Mononuclear cell (primary cell): ENCODE measurements around the gene TTC7B. TPM values are rescaled to one million over a fixed set of nuclear protein-coding genes. Genes with fewer than 3 reads are reported as not detected.

Experiments used
- H3K27me3 ChIP-seq: 2 replicates; pipeline ENCODE4 v1.6.0; 2011; ENCODE audit warnings: low read length, control low read depth; ENCODE audit not compliant: insufficient read depth
- H3K4me1 ChIP-seq: 2 replicates; pipeline ENCODE4 v1.5.1; 2011; ENCODE audit warnings: mild to moderate bottlenecking, low read length, control low read depth; ENCODE audit not compliant: insufficient read depth
- H3K4me3 ChIP-seq: 2 replicates; pipeline ENCODE4 v1.5.1; 2011; ENCODE audit warnings: mild to moderate bottlenecking, low read length, moderate library complexity
- H3K9me3 ChIP-seq: 2 replicates; pipeline ENCODE4 v1.5.1; 2011; ENCODE audit warnings: low read depth, mild to moderate bottlenecking, control low read depth, low read length
- total RNA-seq: library from RNA; depleted of rRNA; stranded (reverse); fragments of >200 nt; gene quantifications from one replicate; pipeline ENCODE4 v1.2.3, GENCODE V29; 2012

The TTC7B gene
- total RNA-seq, 1 donor, result 8.3 TPM

GRCh38 chr14:90569201-90569600, 247.0 kb downstream of the TTC7B start:
- no peak overlapping the region for H3K4me3 ChIP-seq

GRCh38 chr14:90568405-90568804, 247.8 kb downstream of the TTC7B start:
- H3K27me3 ChIP-seq, result no peaks in the 10 kb centered on the region
- H3K4me3 ChIP-seq, result no peak overlapping the region
- no peaks in the 10 kb centered on the region for H3K4me1 ChIP-seq
- no peaks in the 10 kb centered on the region for H3K9me3 ChIP-seq

More at GRCh38 chr14:90569201-90569600, 247.0 kb downstream of the TTC7B start:
- no peaks in the 10 kb centered on the region for H3K4me1 ChIP-seq
- no peaks in the 10 kb centered on the region for H3K27me3 ChIP-seq
- H3K9me3 ChIP-seq, result no peaks in the 10 kb centered on the region

- Histone ChIP-seq H3K9me3 (no peaks in the 10 kb centered on the region), H3K4me3 (no peak overlapping the region), H3K27me3 (no peaks in the 10 kb centered on the region), H3K4me1 (no peaks in the 10 kb centered on the region)
Observed at GRCh38 chr14:90567991-90568390, 248.2 kb downstream of the TTC7B start.

DNA sequence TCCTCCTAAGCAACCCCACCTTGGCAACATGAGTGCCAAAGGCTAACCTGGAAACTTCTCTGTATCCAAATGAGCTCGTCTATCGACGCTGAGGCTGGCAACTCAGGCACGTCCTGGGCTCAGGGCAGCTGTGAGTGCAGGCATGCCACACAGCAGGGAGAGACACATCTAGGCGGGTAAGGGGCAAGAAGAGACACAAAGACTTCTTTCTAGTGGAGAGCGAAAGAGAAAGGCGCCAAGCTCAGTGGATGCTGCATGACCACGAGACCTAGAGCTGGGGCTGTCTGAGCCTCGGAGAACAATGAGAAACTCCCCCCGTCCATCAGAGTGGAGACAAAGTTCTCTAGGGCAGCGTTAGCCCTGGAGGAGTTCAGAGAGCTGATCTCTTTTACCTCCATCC, 249.0 kb downstream of the TTC7B start:
- no peaks in the 10 kb centered on the region for H3K4me1 ChIP-seq
- no peak overlapping the region for H3K4me3 ChIP-seq
- no peaks in the 10 kb centered on the region for H3K27me3 ChIP-seq
- H3K9me3 ChIP-seq, result no peaks in the 10 kb centered on the region

DNA sequence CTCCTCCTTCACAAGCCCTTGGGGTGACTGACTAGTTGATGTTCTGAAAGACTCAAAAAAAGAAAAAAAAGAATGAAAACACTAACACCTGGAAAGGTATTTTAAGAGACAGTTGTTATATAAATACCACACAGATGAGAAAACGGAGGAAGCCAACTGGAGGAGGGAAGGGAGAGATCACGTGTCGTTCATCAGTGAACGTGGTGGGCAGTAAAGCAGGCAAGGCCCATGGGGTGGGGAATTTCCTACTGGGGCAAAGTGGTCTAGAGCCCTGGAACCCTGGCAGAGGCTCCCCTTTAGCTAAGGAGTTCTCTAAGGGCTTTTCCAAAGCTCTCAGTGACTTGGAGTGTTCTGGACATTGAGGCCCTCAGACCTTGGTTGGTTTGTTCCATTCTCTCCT, 249.7 kb downstream of the TTC7B start:
- H3K4me1 ChIP-seq, result no peaks in the 10 kb centered on the region
- H3K4me3 ChIP-seq, result no peak overlapping the region
- H3K27me3 ChIP-seq, result no peaks in the 10 kb centered on the region
- H3K9me3 ChIP-seq, result no peaks in the 10 kb centered on the region

DNA sequence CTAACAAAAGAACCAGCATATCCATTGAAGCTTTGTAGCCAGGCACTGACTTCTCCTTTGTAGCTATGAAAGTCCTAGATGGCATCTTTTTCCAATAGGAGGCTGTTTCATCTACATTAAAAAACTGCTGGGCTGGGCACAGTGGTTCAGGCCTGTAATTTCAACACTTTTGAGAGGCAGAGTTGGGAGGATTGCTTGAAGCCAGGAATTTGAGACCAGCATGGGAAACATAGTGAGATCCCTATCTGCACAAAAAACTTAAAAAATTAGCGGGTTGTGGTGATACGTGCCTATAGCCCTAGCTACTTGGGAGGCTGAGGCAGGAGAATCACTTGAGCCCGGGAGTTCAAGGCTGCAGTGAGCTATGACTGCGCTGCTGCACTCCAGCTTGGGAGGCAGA, 251.7 kb downstream of the TTC7B start:
- Histone ChIP-seq H3K4me3 (no peak overlapping the region), H3K4me1 (no peaks in the 10 kb centered on the region), H3K27me3 (no peaks in the 10 kb centered on the region), H3K9me3 (no peaks in the 10 kb centered on the region)

- no peaks in the 10 kb centered on the region for H3K27me3 ChIP-seq
- no peaks in the 10 kb centered on the region for H3K9me3 ChIP-seq
- no peaks in the 10 kb centered on the region for H3K4me1 ChIP-seq
- no peak overlapping the region for H3K4me3 ChIP-seq
Observed at GRCh38 chr14:90562652-90563051, 253.6 kb downstream of the TTC7B start.

GRCh38 chr14:90561920-90562319, 254.3 kb downstream of the TTC7B start:
- H3K27me3 ChIP-seq, result no peaks in the 10 kb centered on the region
- no peaks in the 10 kb centered on the region for H3K9me3 ChIP-seq
- no peak overlapping the region for H3K4me3 ChIP-seq
- no peaks in the 10 kb centered on the region for H3K4me1 ChIP-seq

DNA sequence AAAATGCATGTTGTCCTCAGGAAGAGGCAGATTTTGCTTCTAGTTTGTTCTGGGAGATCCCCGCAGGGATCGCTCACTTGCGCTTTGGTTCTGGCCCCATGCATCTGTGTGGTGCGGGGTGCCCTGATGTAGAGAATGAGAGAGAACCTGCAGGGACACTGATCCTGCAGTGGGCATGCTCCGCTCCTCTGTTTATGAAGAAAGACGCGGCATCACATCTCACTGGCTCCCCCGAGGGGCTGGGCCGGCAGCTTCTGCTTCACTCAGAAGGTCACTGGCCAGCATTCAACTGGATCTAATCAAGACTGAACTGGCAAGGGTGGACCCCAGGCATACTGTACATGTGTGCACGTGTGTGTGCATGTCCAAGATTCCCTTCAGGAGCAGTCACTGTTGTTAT, 255.2 kb downstream of the TTC7B start:
- H3K4me3 ChIP-seq, result no peak overlapping the region
- no peaks in the 10 kb centered on the region for H3K4me1 ChIP-seq
- H3K27me3 ChIP-seq, result no peaks in the 10 kb centered on the region
- no peaks in the 10 kb centered on the region for H3K9me3 ChIP-seq

DNA sequence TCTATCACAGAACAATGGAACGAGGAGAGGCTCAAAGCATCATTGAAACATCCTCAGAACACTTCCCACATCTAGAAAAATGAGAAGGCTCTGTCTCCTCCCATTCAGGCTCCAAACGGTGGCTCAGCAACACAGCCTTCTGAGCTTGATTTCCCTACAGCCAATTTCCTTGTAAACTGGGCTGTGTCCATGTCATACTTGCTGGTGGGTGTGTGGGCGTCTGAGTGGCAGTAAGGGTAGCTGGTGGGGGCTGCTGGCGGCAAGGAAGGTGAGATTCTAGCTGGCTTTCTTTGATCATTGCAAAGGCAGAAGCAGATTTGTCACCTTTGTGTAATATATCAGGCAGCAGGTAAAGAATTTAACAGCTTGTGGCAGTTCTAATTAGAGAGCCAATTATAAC, 255.7 kb downstream of the TTC7B start:
- H3K27me3 ChIP-seq, result no peaks in the 10 kb centered on the region
- no peaks in the 10 kb centered on the region for H3K4me1 ChIP-seq
- H3K4me3 ChIP-seq, result no peak overlapping the region
- no peaks in the 10 kb centered on the region for H3K9me3 ChIP-seq

- Histone ChIP-seq H3K4me3 (no peak overlapping the region), H3K9me3 (no peaks in the 10 kb centered on the region), H3K4me1 (no peaks in the 10 kb centered on the region), H3K27me3 (no peaks in the 10 kb centered on the region)
Observed at GRCh38 chr14:90559811-90560492, 256.3 kb downstream of the TTC7B start.

- Histone ChIP-seq H3K4me3 (no peak overlapping the region), H3K4me1 (no peaks in the 10 kb centered on the region), H3K27me3 (no peaks in the 10 kb centered on the region)
Observed at GRCh38 chr14:90558983-90559590, 257.1 kb downstream of the TTC7B start.

DNA sequence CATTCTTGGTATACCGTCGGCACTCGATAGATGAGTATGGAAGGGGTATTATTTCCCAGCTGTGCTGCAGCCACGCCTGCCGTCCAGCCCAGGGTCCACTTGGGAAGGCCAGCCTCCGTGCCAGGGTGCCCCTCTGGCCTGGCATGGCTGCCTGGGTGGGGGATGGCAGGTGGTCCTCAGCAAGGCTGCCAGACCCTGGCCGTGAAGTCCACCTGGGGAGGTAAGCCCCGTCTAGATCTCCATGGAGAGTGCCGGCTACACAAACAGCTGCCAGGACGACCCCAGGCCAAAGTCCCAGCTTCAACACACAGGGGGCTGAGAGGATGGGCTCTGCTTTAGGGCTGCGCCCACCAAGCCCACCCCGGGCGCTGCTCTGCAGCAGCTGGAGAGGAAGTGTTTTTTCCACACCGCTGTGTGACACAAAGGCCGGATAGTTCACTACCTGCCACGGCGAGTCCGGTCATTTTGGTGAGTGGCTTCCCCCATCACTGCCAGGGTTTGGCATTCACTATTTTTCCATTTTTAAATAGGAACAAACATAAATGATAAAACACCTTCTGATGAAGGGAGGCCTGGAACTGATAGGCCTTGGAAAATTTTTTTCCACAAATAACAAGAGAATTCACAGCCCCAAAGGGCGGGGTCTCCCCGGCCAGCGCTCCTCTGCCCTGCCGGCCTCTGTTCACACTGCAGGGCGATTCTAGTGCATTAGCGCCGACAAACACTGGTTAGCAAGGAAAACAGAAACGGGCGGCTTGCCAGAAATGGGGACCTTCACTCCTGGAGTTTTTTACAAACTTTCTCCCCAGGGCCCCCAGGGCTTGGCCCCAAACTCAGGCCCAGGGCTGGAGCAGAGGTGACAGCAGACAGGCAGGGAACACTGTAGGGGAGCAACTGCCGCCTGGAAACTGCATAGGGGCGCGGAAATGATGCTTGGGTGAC, 257.9 kb downstream of the TTC7B start:
- no peaks in the 10 kb centered on the region for H3K4me1 ChIP-seq
- no peaks in the 10 kb centered on the region for H3K9me3 ChIP-seq
- no peak overlapping the region for H3K4me3 ChIP-seq
- no peaks in the 10 kb centered on the region for H3K27me3 ChIP-seq

More at GRCh38 chr14:90558983-90559590, 257.1 kb downstream of the TTC7B start:
- H3K9me3 ChIP-seq, result no peaks in the 10 kb centered on the region

GRCh38 chr14:90557516-90557915, 258.7 kb downstream of the TTC7B start:
- Histone ChIP-seq H3K27me3 (no peaks in the 10 kb centered on the region), H3K4me1 (no peaks in the 10 kb centered on the region), H3K9me3 (no peaks in the 10 kb centered on the region), H3K4me3 (no peak overlapping the region)
